GM23338 (cell line): ENCODE measurements around the gene ANAPC5. TPM values are rescaled to one million over a fixed set of nuclear protein-coding genes. Genes with fewer than 3 reads are reported as not detected.

Experiments
- ATAC-seq: fragments of 200-7000 bp; cut with Tn5 transposase; 3 replicates; pipeline ENCODE4 v1.9.1; 2020
- DNase-seq: peaks from one replicate; pipeline ENCODE4 v3.0.0-alpha.2; 2015; ENCODE audit warnings: low spot score
- H2AFZ ChIP-seq: fragments of 200-600 bp; sonication (generic); 2 replicates; pipeline ENCODE4 v1.8.0; 2016; ENCODE audit warnings: antibody characterized with exemption, mild to moderate bottlenecking, moderate library complexity
- H3F3A ChIP-seq: fragments of 200-600 bp; sonication (generic); replicated peaks from 2 replicates; pipeline ENCODE4 v1.8.0; 2017; ENCODE audit warnings: antibody characterized with exemption, mixed run types, low read depth
- H3K27ac ChIP-seq: fragments of 200-600 bp; sonication (generic); 2 replicates; pipeline ENCODE4 v1.6.1; 2016; ENCODE audit warnings: low read depth
- H3K27me3 ChIP-seq: fragments of 200-600 bp; sonication (generic); 2 replicates; pipeline ENCODE4 v1.8.0; 2016; ENCODE audit warnings: mild to moderate bottlenecking, mixed run types, moderate library complexity; ENCODE audit not compliant: insufficient read depth
- H3K36me3 ChIP-seq: fragments of 200-600 bp; sonication (generic); 2 replicates; pipeline ENCODE4 v1.8.0; 2016; ENCODE audit warnings: mild to moderate bottlenecking; ENCODE audit not compliant: insufficient read depth
- H3K4me1 ChIP-seq: fragments of 200-600 bp; sonication (generic); 2 replicates; pipeline ENCODE4 v1.8.0; 2016; ENCODE audit warnings: mild to moderate bottlenecking, moderate library complexity; ENCODE audit not compliant: insufficient read depth
- H3K4me2 ChIP-seq: fragments of 200-600 bp; sonication (generic); 2 replicates; pipeline ENCODE4 v1.7.1; 2017; ENCODE audit warnings: mixed run types
- H3K4me3 ChIP-seq: fragments of 200-600 bp; sonication (generic); 2 replicates; pipeline ENCODE4 v1.6.1; 2016; ENCODE audit warnings: mixed run types
- H3K79me2 ChIP-seq: fragments of 200-600 bp; sonication (generic); replicated peaks from 2 replicates; pipeline ENCODE4 v1.8.0; 2017; ENCODE audit warnings: mild to moderate bottlenecking; ENCODE audit not compliant: insufficient read depth
- H3K9me2 ChIP-seq: fragments of 200-600 bp; sonication (generic); 2 replicates; pipeline ENCODE4 v1.8.0; 2017; ENCODE audit not compliant: insufficient read depth
- H4K20me1 ChIP-seq: fragments of 200-600 bp; sonication (generic); replicated peaks from 2 replicates; pipeline ENCODE4 v1.8.0; 2017; ENCODE audit warnings: mild to moderate bottlenecking; ENCODE audit not compliant: insufficient read depth
- H3K27ac Mint-ChIP-seq: 2 replicates; pipeline ENCODE4 v1.8.0; 2020; ENCODE audit warnings: inconsistent platforms, mild to moderate bottlenecking, moderate library complexity, mixed read lengths
- H3K27me3 Mint-ChIP-seq: 3 replicates; pipeline ENCODE4 v1.8.0; 2022; ENCODE audit warnings: low read depth, mild to moderate bottlenecking, moderate library complexity, mixed read lengths, inconsistent platforms; ENCODE audit not compliant: insufficient read depth, poor library complexity
- H3K36me3 Mint-ChIP-seq: 3 replicates; pipeline ENCODE4 v1.8.0; 2021; ENCODE audit warnings: low read depth, mild to moderate bottlenecking, inconsistent platforms, moderate library complexity, mixed read lengths
- H3K4me1 Mint-ChIP-seq: 3 replicates; pipeline ENCODE4 v1.8.0; 2020; ENCODE audit warnings: mild to moderate bottlenecking, inconsistent platforms, mixed read lengths
- H3K4me3 Mint-ChIP-seq: 3 replicates; pipeline ENCODE4 v1.8.0; 2021; ENCODE audit warnings: moderate library complexity, mild to moderate bottlenecking, inconsistent platforms, mixed read lengths
- H3K9me3 Mint-ChIP-seq: 3 replicates; pipeline ENCODE4 v1.8.0; 2020; ENCODE audit warnings: moderate library complexity, mild to moderate bottlenecking, inconsistent platforms, mixed read lengths
- CREB1 ChIP-seq: fragments of 250-450 bp; sonication (Bioruptor Pico); IDR thresholded peaks from 2 replicates; pipeline ENCODE4 v1.5.0; 2020; ENCODE audit warnings: low read depth, mild to moderate bottlenecking, moderate library complexity
- CTCF ChIP-seq, 2 experiments: fragments of 200-600 bp in 1 of 2; sonication (generic) in 1 of 2; conservative IDR thresholded peaks; 2 replicates each; pipeline versions ENCODE4 v1.5.1 to v1.6.1; 2016 to 2017; ENCODE audit warnings: antibody characterized with exemption in 2 of 2, low read depth in 2 of 2, mild to moderate bottlenecking in 2 of 2, moderate library complexity in 1 of 2
- EZH2 ChIP-seq: fragments of 200-600 bp; sonication (generic); IDR thresholded peaks from one replicate; pipeline ENCODE4 v1.8.0; 2017; ENCODE audit warnings: antibody characterized with exemption, mild to moderate bottlenecking, low read depth; ENCODE audit not compliant: unreplicated experiment
- EZH2phosphoT487 ChIP-seq: fragments of 200-600 bp; sonication (generic); IDR thresholded peaks from one replicate; pipeline ENCODE4 v1.8.1; 2018; ENCODE audit warnings: antibody characterized with exemption; ENCODE audit not compliant: unreplicated experiment
- JUNB ChIP-seq: IDR thresholded peaks from one replicate; pipeline ENCODE4 v1.6.1; 2016; ENCODE audit warnings: antibody characterized with exemption; ENCODE audit not compliant: unreplicated experiment
- NANOG ChIP-seq: IDR thresholded peaks from 2 replicates; pipeline ENCODE4 v1.6.1; 2016; ENCODE audit warnings: antibody characterized with exemption, borderline replicate concordance
- POLR2AphosphoS5 ChIP-seq: IDR thresholded peaks from 2 replicates; pipeline ENCODE4 v1.6.1; 2016; ENCODE audit warnings: antibody characterized with exemption, low read depth
- STAT1 ChIP-seq: IDR thresholded peaks from one replicate; pipeline ENCODE4 v1.6.1; 2016; ENCODE audit warnings: antibody characterized with exemption; ENCODE audit not compliant: unreplicated experiment
- ZNF114 ChIP-seq: fragments of 250-450 bp; sonication (Bioruptor Pico); IDR thresholded peaks from 2 replicates; pipeline ENCODE4 v1.5.0; 2020; ENCODE audit warnings: mild to moderate bottlenecking, moderate library complexity
- ZNF331 ChIP-seq: fragments of 250-450 bp; sonication (Bioruptor Pico); IDR thresholded peaks from 2 replicates; pipeline ENCODE4 v1.5.0; 2020; ENCODE audit warnings: low read depth, mild to moderate bottlenecking, moderate library complexity
- ZNF462 ChIP-seq: fragments of 250-450 bp; sonication (Bioruptor Pico); IDR thresholded peaks from 2 replicates; pipeline ENCODE4 v1.5.0; 2020; ENCODE audit warnings: mild to moderate bottlenecking, moderate library complexity
- polyA plus RNA-seq: library from polyadenylated mRNA; unstranded; fragments of >200 nt; fragmentation: Nextera tagmentation; extraction: Ambion mirVana; gene quantifications from 2 replicates; pipeline ENCODE4 v1.2.1, GENCODE V29; 2016
- total RNA-seq: library from RNA; depleted of rRNA; stranded (reverse); fragments of >200 nt; shearing (Covaris generic); gene quantifications from 2 replicates; pipeline ENCODE4 v1.2.3, GENCODE V29; 2014
- TF ChIP-seq, protein P1 (sequence below): IDR thresholded peaks from 2 replicates; pipeline ENCODE4 v1.6.1; 2016; ENCODE audit warnings: antibody characterized with exemption
- TF ChIP-seq, protein P2 (sequence below): IDR thresholded peaks from one replicate; pipeline ENCODE4 v1.6.1; 2018; ENCODE audit warnings: antibody characterized with exemption; ENCODE audit not compliant: unreplicated experiment

ANAPC5 gene
- total and polyA plus RNA-seq, 2 experiments from 2014 or later = 65.9 to 125 TPM

GRCh38 chr12:121330692-121331091 lies 21.5 kb downstream of the ANAPC5 start:
- ATAC-seq (no peak), DNase-seq (no peak)
- Histone ChIP-seq H3K79me2 (no peaks in the 10 kb centered on the region), H3K4me1 (no peaks in the 10 kb centered on the region), H3F3A (0 out of 2 replicates have a peak, but pooled peaks cover 4% of the 10 kb centered on the region), H3K36me3 (peaks cover 59% of the 10 kb centered on the region), H3K9me2 (no peaks in the 10 kb centered on the region), H3K27me3 (no peaks in the 10 kb centered on the region), H3K4me3 (no peak overlapping the region), H3K27ac (no peak overlapping the region), H2AFZ (no peak overlapping the region), H4K20me1 (peaks cover 5% of the 10 kb centered on the region; the same call in 1 of the 2 replicates), H3K4me2 (no peak overlapping the region)
- H3K27me3 Mint-ChIP-seq = no peaks in the 10 kb centered on the region
- H3K27ac Mint-ChIP-seq = no peak overlapping the region
- TF ChIP-seq, protein P1, sequence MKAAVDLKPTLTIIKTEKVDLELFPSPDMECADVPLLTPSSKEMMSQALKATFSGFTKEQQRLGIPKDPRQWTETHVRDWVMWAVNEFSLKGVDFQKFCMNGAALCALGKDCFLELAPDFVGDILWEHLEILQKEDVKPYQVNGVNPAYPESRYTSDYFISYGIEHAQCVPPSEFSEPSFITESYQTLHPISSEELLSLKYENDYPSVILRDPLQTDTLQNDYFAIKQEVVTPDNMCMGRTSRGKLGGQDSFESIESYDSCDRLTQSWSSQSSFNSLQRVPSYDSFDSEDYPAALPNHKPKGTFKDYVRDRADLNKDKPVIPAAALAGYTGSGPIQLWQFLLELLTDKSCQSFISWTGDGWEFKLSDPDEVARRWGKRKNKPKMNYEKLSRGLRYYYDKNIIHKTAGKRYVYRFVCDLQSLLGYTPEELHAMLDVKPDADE = no peak
- TF ChIP-seq CREB1 (CRISPR knock-in tag) (no peak), STAT1 (no peak), NANOG (no peak), EZH2 (no peak), JUNB (no peak), POLR2AphosphoS5 (no peak), ZNF462 (no peak), ZNF114 (CRISPR knock-in tag) (no peak), CTCF (conservative IDR thresholded peaks at IDR 0.05; ENCODE audit: low read depth in 2 of 2) (no peak), EZH2phosphoT487 (no peak), ZNF331 (no peak)
- TF ChIP-seq, protein P2, sequence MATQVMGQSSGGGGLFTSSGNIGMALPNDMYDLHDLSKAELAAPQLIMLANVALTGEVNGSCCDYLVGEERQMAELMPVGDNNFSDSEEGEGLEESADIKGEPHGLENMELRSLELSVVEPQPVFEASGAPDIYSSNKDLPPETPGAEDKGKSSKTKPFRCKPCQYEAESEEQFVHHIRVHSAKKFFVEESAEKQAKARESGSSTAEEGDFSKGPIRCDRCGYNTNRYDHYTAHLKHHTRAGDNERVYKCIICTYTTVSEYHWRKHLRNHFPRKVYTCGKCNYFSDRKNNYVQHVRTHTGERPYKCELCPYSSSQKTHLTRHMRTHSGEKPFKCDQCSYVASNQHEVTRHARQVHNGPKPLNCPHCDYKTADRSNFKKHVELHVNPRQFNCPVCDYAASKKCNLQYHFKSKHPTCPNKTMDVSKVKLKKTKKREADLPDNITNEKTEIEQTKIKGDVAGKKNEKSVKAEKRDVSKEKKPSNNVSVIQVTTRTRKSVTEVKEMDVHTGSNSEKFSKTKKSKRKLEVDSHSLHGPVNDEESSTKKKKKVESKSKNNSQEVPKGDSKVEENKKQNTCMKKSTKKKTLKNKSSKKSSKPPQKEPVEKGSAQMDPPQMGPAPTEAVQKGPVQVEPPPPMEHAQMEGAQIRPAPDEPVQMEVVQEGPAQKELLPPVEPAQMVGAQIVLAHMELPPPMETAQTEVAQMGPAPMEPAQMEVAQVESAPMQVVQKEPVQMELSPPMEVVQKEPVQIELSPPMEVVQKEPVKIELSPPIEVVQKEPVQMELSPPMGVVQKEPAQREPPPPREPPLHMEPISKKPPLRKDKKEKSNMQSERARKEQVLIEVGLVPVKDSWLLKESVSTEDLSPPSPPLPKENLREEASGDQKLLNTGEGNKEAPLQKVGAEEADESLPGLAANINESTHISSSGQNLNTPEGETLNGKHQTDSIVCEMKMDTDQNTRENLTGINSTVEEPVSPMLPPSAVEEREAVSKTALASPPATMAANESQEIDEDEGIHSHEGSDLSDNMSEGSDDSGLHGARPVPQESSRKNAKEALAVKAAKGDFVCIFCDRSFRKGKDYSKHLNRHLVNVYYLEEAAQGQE = no peak
- H3K4me1 Mint-ChIP-seq = no peaks in the 10 kb centered on the region
- H3K36me3 Mint-ChIP-seq = peaks cover 82% of the 10 kb centered on the region
- no peaks in the 10 kb centered on the region; the same call in 2 of the 3 replicates for H3K9me3 Mint-ChIP-seq
- no peak overlapping the region for H3K4me3 Mint-ChIP-seq
